K562 (cell line): ENCODE results near the gene IL3RA. TPM values are rescaled to one million over a fixed set of nuclear protein-coding genes. Genes with fewer than 3 reads are reported as not detected.

ENCODE experiments used
- ATAC-seq: fragments of 200-7000 bp; cut with Tn5 transposase; 3 replicates; pipeline ENCODE4 v1.9.1; 2020; ENCODE audit warnings: moderate library complexity
- BruUV-seq: library from RNA; stranded (reverse); fragments of 400-500 nt; replicated peaks from 2 replicates; lab custom pipeline; 2021; lab: Mats Ljungman, UMichigan
- CTCF ChIA-PET: fragments of 300-600 bp; formaldehyde crosslinking; extraction: SDS; loops from one replicate; lab custom pipeline; 2021; ENCODE audit warnings: low intra/inter-chr PET ratio; lab: Yijun Ruan, JAX
- POLR2A ChIA-PET: fragments of 300-600, 350-650 bp; sonication (Branson Sonifier 250); formaldehyde crosslinking; extraction: SDS; loops from one replicate; lab custom pipeline; 2021; ENCODE audit warnings: antibody characterized with exemption, inconsistent platforms; lab: Yijun Ruan, JAX
- DNase-seq, 4 experiments: peaks; one replicate each; pipeline versions ENCODE4 v3.0.0 to v3.0.0-alpha.2; 2011 to 2018; ENCODE audit warnings: low spot score in 3 of 4, mixed read lengths in 3 of 4; ENCODE audit errors: extremely low read depth in 1 of 4
- FAIRE-seq: peaks from 2 replicates; lab custom pipeline; 2011; peaks lifted over from hg19 to GRCh38; lab: Jason Lieb, UNC
- H2AFZ ChIP-seq: 2 replicates; pipeline ENCODE4 v1.6.0; 2011; ENCODE audit warnings: low read depth, low read length, control low read depth, inconsistent platforms
- H3K27ac ChIP-seq: fragments of 200-600 bp; 3 replicates; pipeline ENCODE4 v1.8.0; 2011; ENCODE audit warnings: low read depth, mild to moderate bottlenecking, control low read depth, inconsistent platforms, low read length, moderate library complexity, mixed read lengths; ENCODE audit errors: extremely low read depth
- H3K27me3 ChIP-seq, 2 experiments: fragments of 300-600 bp in 1 of 2; 2 replicates in 1 of 2; 3 replicates in 1 of 2; pipeline versions ENCODE4 v1.6.0 to v1.8.0; 2011; ENCODE audit warnings: inconsistent platforms in 2 of 2, low read length in 2 of 2, mild to moderate bottlenecking in 1 of 2, mixed read lengths in 1 of 2, moderate library complexity in 1 of 2; ENCODE audit not compliant: control insufficient read depth in 2 of 2, insufficient read depth in 2 of 2
- H3K36me3 ChIP-seq: fragments of 300-600 bp; 3 replicates; pipeline ENCODE4 v1.8.0; 2011; ENCODE audit warnings: mild to moderate bottlenecking, low read length, inconsistent platforms; ENCODE audit not compliant: control insufficient read depth, insufficient read depth
- H3K4me1 ChIP-seq, 2 experiments: fragments of 200-600 bp in 1 of 2; replicated peaks in 1 of 2; 2 replicates in 1 of 2; 3 replicates in 1 of 2; pipeline versions ENCODE4 v1.5.1 to v1.8.0; 2011; ENCODE audit warnings: inconsistent platforms in 2 of 2, low read length in 2 of 2, mild to moderate bottlenecking in 1 of 2, mixed read lengths in 1 of 2, moderate library complexity in 1 of 2; ENCODE audit not compliant: control insufficient read depth in 2 of 2, insufficient read depth in 2 of 2
- H3K4me2 ChIP-seq: 2 replicates; pipeline ENCODE4 v1.6.1; 2011; ENCODE audit warnings: low read length, control low read depth, inconsistent platforms, mixed read lengths; ENCODE audit not compliant: insufficient read depth
- H3K4me3 ChIP-seq: fragments of 200-600 bp; sonication (generic), shearing (Covaris generic); 2 replicates; pipeline ENCODE4 v1.5.1; 2016; ENCODE audit warnings: control low read depth, inconsistent platforms
- H3K79me2 ChIP-seq: fragments of 200-600 bp; 3 replicates; pipeline ENCODE4 v1.8.0; 2011; ENCODE audit warnings: low read length, inconsistent platforms; ENCODE audit not compliant: control insufficient read depth, insufficient read depth
- H3K9ac ChIP-seq, 2 experiments: 2 replicates each; pipeline versions ENCODE4 v1.6.0 to v1.6.1; 2011; ENCODE audit warnings: low read depth in 2 of 2, low read length in 2 of 2, control low read depth in 1 of 2, inconsistent platforms in 1 of 2, mild to moderate bottlenecking in 1 of 2, mixed read lengths in 1 of 2; ENCODE audit not compliant: insufficient read depth in 1 of 2
- H3K9me1 ChIP-seq: one replicate; pipeline ENCODE4 v1.6.0; 2011; ENCODE audit warnings: inconsistent platforms, mild to moderate bottlenecking, low read length, moderate library complexity; ENCODE audit not compliant: control insufficient read depth, insufficient read depth
- H3K9me3 ChIP-seq: replicated peaks from 2 replicates; pipeline ENCODE4 v1.5.1; 2011; ENCODE audit warnings: low read depth, low read length, inconsistent platforms; ENCODE audit not compliant: control insufficient read depth, insufficient read depth
- H4K20me1 ChIP-seq: replicated peaks from 2 replicates; pipeline ENCODE4 v1.6.1; 2011; ENCODE audit warnings: low read length, inconsistent platforms, mixed read lengths; ENCODE audit not compliant: control insufficient read depth, insufficient read depth
- FOXK1 ChIP-seq: sonication (generic); formaldehyde crosslinking; IDR thresholded peaks from 2 replicates; pipeline ENCODE4 v1.8.0; 2022; ENCODE audit warnings: missing genetic modification reagents, mild to moderate bottlenecking, borderline replicate concordance
- FOXK2 ChIP-seq, 2 experiments: fragments of 450-650 bp; IDR thresholded peaks in 1 of 2; conservative IDR thresholded peaks in 1 of 2; 2 replicates each; pipeline ENCODE4 v1.6.1; 2016; ENCODE audit warnings: low read depth in 2 of 2, mild to moderate bottlenecking in 1 of 2
- FOXP1 ChIP-seq: sonication (generic); formaldehyde crosslinking; IDR thresholded peaks from 2 replicates; pipeline ENCODE4 v1.8.0; 2022; ENCODE audit warnings: mild to moderate bottlenecking, missing genetic modification reagents
- IFI16 ChIP-seq: fragments of 250-450 bp; sonication (Bioruptor Pico); IDR thresholded peaks from 2 replicates; pipeline ENCODE4 v2.1.2; 2022; ENCODE audit warnings: mild to moderate bottlenecking, inconsistent platforms
- KLF6 ChIP-seq: fragments of 250-450 bp; sonication (Bioruptor Pico); IDR thresholded peaks from 2 replicates; pipeline ENCODE4 v1.4.0; 2020; ENCODE audit warnings: mild to moderate bottlenecking, moderate library complexity, borderline replicate concordance
- LCOR ChIP-seq: sonication (generic); formaldehyde crosslinking; IDR thresholded peaks from 2 replicates; pipeline ENCODE4 v1.8.0; 2022; ENCODE audit warnings: mild to moderate bottlenecking, missing genetic modification reagents
- NCOA1 ChIP-seq: fragments of 450-650 bp; IDR thresholded peaks from 2 replicates; pipeline ENCODE4 v1.6.1; 2016; ENCODE audit warnings: low read depth
- NONO ChIP-seq, 2 experiments: fragments of 200-400 bp in 1 of 2; fragments of 450-650 bp in 1 of 2; formaldehyde crosslinking in 1 of 2; IDR thresholded peaks; 2 replicates each; pipeline ENCODE4 v1.6.1; 2017; ENCODE audit warnings: low read depth in 2 of 2, mild to moderate bottlenecking in 2 of 2, moderate library complexity in 2 of 2, low read length in 1 of 2
- NR2C1 ChIP-seq, 2 experiments: fragments of 450-650 bp; IDR thresholded peaks; 2 replicates each; pipeline ENCODE4 v1.6.1; 2017; ENCODE audit warnings: mild to moderate bottlenecking in 2 of 2, antibody characterized with exemption in 1 of 2, inconsistent platforms in 1 of 2, missing compliant biosample characterization in 1 of 2, missing genetic modification characterization in 1 of 2
- PRMT5 ChIP-seq: sonication (generic); formaldehyde crosslinking; IDR thresholded peaks from 2 replicates; pipeline ENCODE4 v1.5.0; 2020; ENCODE audit warnings: missing genetic modification reagents
- SP2 ChIP-seq: IDR thresholded peaks from 2 replicates; pipeline ENCODE4 v1.6.1; 2011; ENCODE audit warnings: mild to moderate bottlenecking, low read depth, low read length, moderate library complexity; ENCODE audit not compliant: poor library complexity, severe bottlenecking; ENCODE audit errors: extremely low read depth
- TOE1 ChIP-seq, 2 experiments: fragments of 450-650 bp in 1 of 2; sonication (generic) in 1 of 2; formaldehyde crosslinking in 1 of 2; IDR thresholded peaks; 2 replicates each; pipeline versions ENCODE4 v1.7.1 to v1.8.0; 2016 to 2022; ENCODE audit warnings: borderline replicate concordance in 2 of 2, mild to moderate bottlenecking in 2 of 2, antibody characterized with exemption in 1 of 2, inconsistent platforms in 1 of 2, low read depth in 1 of 2, missing genetic modification reagents in 1 of 2, moderate library complexity in 1 of 2
- U2AF1 ChIP-seq: fragments of 200-400 bp; formaldehyde crosslinking; optimal IDR thresholded peaks from 2 replicates; pipeline ENCODE3; 2017; ENCODE audit warnings: mild to moderate bottlenecking, low read depth, low read length, moderate library complexity
- XRCC4 ChIP-seq: IDR thresholded peaks from one replicate; pipeline ENCODE4 v1.6.1; 2011; ENCODE audit not compliant: insufficient read depth, insufficient read length; ENCODE audit errors: extremely low read depth
- ZBTB11 ChIP-seq, 3 experiments: fragments of 200-800 bp in 1 of 3; fragments of 250-450 bp in 1 of 3; fragments of 450-650 bp in 1 of 3; sonication (Bioruptor Pico) in 1 of 3; sonication (Bioruptor generic) in 1 of 3; formaldehyde crosslinking in 1 of 3; IDR thresholded peaks; 2 replicates each; pipeline versions ENCODE4 v1.6.1 to v1.8.0; 2016 to 2022; ENCODE audit warnings: mild to moderate bottlenecking in 2 of 3, missing genetic modification characterization in 2 of 3, missing compliant biosample characterization in 1 of 3, moderate library complexity in 1 of 3
- ZNF140 ChIP-seq: fragments of 250-450 bp; sonication (Bioruptor Pico); IDR thresholded peaks from 2 replicates; pipeline ENCODE4 v1.8.0; 2021; ENCODE audit warnings: moderate library complexity, mild to moderate bottlenecking, inconsistent platforms
- ZNF217 ChIP-seq: sonication (generic); formaldehyde crosslinking; IDR thresholded peaks from 2 replicates; pipeline ENCODE4 v1.8.0; 2022; ENCODE audit warnings: mild to moderate bottlenecking, missing genetic modification reagents
- ZNF511 ChIP-seq: sonication (generic); formaldehyde crosslinking; IDR thresholded peaks from 2 replicates; pipeline ENCODE4 v1.8.0; 2022; ENCODE audit warnings: mild to moderate bottlenecking, missing genetic modification reagents
- ZNF780A ChIP-seq: fragments of 250-450 bp; sonication (Bioruptor Pico); IDR thresholded peaks from 2 replicates; pipeline ENCODE4 v1.5.0; 2021; ENCODE audit warnings: mild to moderate bottlenecking
- WGBS: fragments of 100-300 bp; shearing (Covaris generic); methylation state at CpG from one replicate; pipeline ENCODE4 v1.1.6; 2016; ENCODE audit warnings: low coverage, mixed read lengths; ENCODE audit not compliant: insufficient coverage; ENCODE audit errors: missing lambda C conversion rate; 5-methylcytosine and 5-hydroxymethylcytosine counted together
- in situ Hi-C: fragments of 300-500 bp; cut with MboI; formaldehyde crosslinking; loops from 4 replicates; pipeline ENCODE4 v1.15.0; 2018; ENCODE audit warnings: inconsistent platforms, mixed read lengths
- intact Hi-C: fragments of 100-400 bp; cut with micrococcal nuclease; formaldehyde crosslinking; loops from 2 replicates; pipeline ENCODE4 v1.14.2; 2022
- polyA plus RNA-seq, 8 experiments: library from polyadenylated mRNA; depleted of rRNA in 4 of 8; stranded (reverse) in 5 of 8; unstranded in 3 of 8; fragments of >200 nt; fragmentation: Nextera tagmentation in 2 of 8; fragmentation: Illumina TruSeq in 1 of 8; extraction: Ambion mirVana in 2 of 8; extraction: Trizol in 1 of 8; gene quantifications; 2 replicates each; pipeline versions ENCODE4 v1.2.1 to v1.2.3, GENCODE V29; 2011 to 2014; ENCODE audit warnings: inconsistent platforms in 1 of 8, missing spikeins in 1 of 8
- total RNA-seq, 7 experiments: library from RNA; depleted of rRNA in 6 of 7; stranded (reverse); fragments of >200 nt in 6 of 7; fragmentation: Illumina TruSeq in 2 of 7; extraction: Trizol in 2 of 7; gene quantifications; 2 replicates each; pipeline versions ENCODE4 v1.2.1 to v1.2.3, GENCODE V29; 2011 to 2021; ENCODE audit warnings: low replicate concordance in 1 of 7

The IL3RA gene
- total and polyA plus RNA-seq, 9 of the 15 experiments (the other 6 are each of a cell fraction or from before 2014, with no cell fraction given), result not detected

- Histone ChIP-seq H3K9me1 (no peaks in the 10 kb centered on the region), H2AFZ (no peak overlapping the region), H3K4me1 (peaks cover 0 to 9% of the 10 kb centered on the region in 2 experiments; a peak in 2 of 5 replicates), H3K4me3 (no peak overlapping the region), H3K36me3 (peaks cover 11% of the 10 kb centered on the region; the same call in 2 of the 3 replicates), H3K79me2 (no peaks in the 10 kb centered on the region), H3K9ac (no peak overlapping the region), H3K27me3 (no peaks in the 10 kb centered on the region), H3K27ac (no peak overlapping the region), H3K9me3 (no peaks in the 10 kb centered on the region; the same call in 1 of the 2 replicates), H3K4me2 (no peak overlapping the region), H4K20me1 (no peaks in the 10 kb centered on the region)
- ATAC-seq (no peak), DNase-seq (no peak), FAIRE-seq (no peak)
- no peak for TF ChIP-seq ZNF140 (CRISPR knock-in tag)
- no peak for TF ChIP-seq ZBTB11 (CRISPR knock-in tag; IDR thresholded peaks at IDR 0.05)
- TF ChIP-seq ZNF511 (CRISPR knock-in tag), result no peak
- no peak for TF ChIP-seq ZNF780A (CRISPR knock-in tag)
- no peak for TF ChIP-seq NONO (IDR thresholded peaks at IDR 0.05; ENCODE audit: low read depth in 2 of 2, low read length in 1 of 2)
- no peak for TF ChIP-seq FOXK2 (conservative IDR thresholded peaks at IDR 0.05 in 1 of 2, IDR thresholded peaks at IDR 0.05 in 1 of 2; ENCODE audit: low read depth in 2 of 2)
- no peak for TF ChIP-seq TOE1 (IDR thresholded peaks at IDR 0.05; ENCODE audit: borderline replicate concordance)
- no peak for TF ChIP-seq TOE1 (CRISPR knock-in tag; IDR thresholded peaks at IDR 0.05; ENCODE audit: borderline replicate concordance, low read depth)
- no peak for TF ChIP-seq U2AF1
- no peak for TF ChIP-seq FOXP1
- no peak for TF ChIP-seq KLF6 (CRISPR knock-in tag)
- TF ChIP-seq LCOR (CRISPR knock-in tag), result no peak
- TF ChIP-seq ZNF217, result no peak
- no peak for TF ChIP-seq XRCC4
- TF ChIP-seq FOXK1, result no peak
- no peak for TF ChIP-seq SP2
- TF ChIP-seq PRMT5 (CRISPR knock-in tag), result no peak
- no peak for TF ChIP-seq NCOA1
- TF ChIP-seq NR2C1 (IDR thresholded peaks at IDR 0.05), result no peak
- TF ChIP-seq NR2C1 (tag; IDR thresholded peaks at IDR 0.05), result no peak
- no peak for TF ChIP-seq IFI16 (CRISPR knock-in tag)
- intact Hi-C loops, result no loop called here
- in situ Hi-C loops, result no loop called here
- POLR2A ChIA-PET, result no interaction called here
- 86% methylated on average over 1 of the region's 2 CpGs for WGBS
- CTCF ChIA-PET, result no interaction called here
- BruUV-seq, result no TSS peak
These were observed 86.6 kb downstream of the IL3RA start for GRCh38 chrX:1423215-1423614.
